HEK293 (cell line): ENCODE results near the gene HLA-DMA.

Experiments used
- HOXA7 ChIP-seq: sonication (generic); formaldehyde crosslinking; IDR thresholded peaks from 2 replicates; pipeline ENCODE4 v1.8.1; 2022; ENCODE audit warnings: missing genetic modification reagents, borderline replicate concordance
- HOXD13 ChIP-seq: sonication (generic); formaldehyde crosslinking; IDR thresholded peaks from 2 replicates; pipeline ENCODE4 v1.8.0; 2022; ENCODE audit warnings: missing genetic modification reagents, borderline replicate concordance
- PRDM4 ChIP-seq: fragments of 450-650 bp; formaldehyde crosslinking; IDR thresholded peaks from 2 replicates; pipeline ENCODE4 v1.5.1; 2017; ENCODE audit warnings: missing biosample characterization, missing genetic modification characterization
- PRDM6 ChIP-seq: fragments of 450-650 bp; formaldehyde crosslinking; IDR thresholded peaks from 2 replicates; pipeline ENCODE4 v1.5.1; 2017; ENCODE audit warnings: missing biosample characterization, missing genetic modification characterization
- REPIN1 ChIP-seq: fragments of 450-650 bp; formaldehyde crosslinking; IDR thresholded peaks from 2 replicates; pipeline ENCODE4 v1.5.1; 2017; ENCODE audit warnings: missing biosample characterization, missing genetic modification characterization, low read depth
- SP7 ChIP-seq: fragments of 450-650 bp; formaldehyde crosslinking; IDR thresholded peaks from 2 replicates; pipeline ENCODE4 v1.5.1; 2016; ENCODE audit warnings: missing biosample characterization, missing genetic modification characterization
- TRIM28 ChIP-seq: IDR thresholded peaks from 2 replicates; pipeline ENCODE4 v1.6.1; 2011; ENCODE audit warnings: low read length, control low read depth, borderline replicate concordance
- YY2 ChIP-seq: fragments of 450-650 bp; formaldehyde crosslinking; IDR thresholded peaks from 2 replicates; pipeline ENCODE4 v1.5.1; 2016; ENCODE audit warnings: missing biosample characterization, missing genetic modification characterization
- ZBTB17 ChIP-seq: fragments of 450-650 bp; formaldehyde crosslinking; IDR thresholded peaks from 2 replicates; pipeline ENCODE4 v1.5.1; 2016; ENCODE audit warnings: missing biosample characterization, missing genetic modification characterization
- ZBTB6 ChIP-seq: fragments of 450-650 bp; formaldehyde crosslinking; IDR thresholded peaks from 2 replicates; pipeline ENCODE4 v1.5.1; 2017; ENCODE audit warnings: missing biosample characterization, missing genetic modification characterization
- ZFP41 ChIP-seq: fragments of 450-650 bp; formaldehyde crosslinking; IDR thresholded peaks from 2 replicates; pipeline ENCODE4 v1.5.1; 2016; ENCODE audit warnings: missing biosample characterization, missing genetic modification characterization, borderline replicate concordance
- ZFP69B ChIP-seq: fragments of 450-650 bp; formaldehyde crosslinking; IDR thresholded peaks from 2 replicates; pipeline ENCODE4 v1.5.1; 2016; ENCODE audit warnings: missing biosample characterization, missing genetic modification characterization
- ZNF114 ChIP-seq: fragments of 450-650 bp; formaldehyde crosslinking; IDR thresholded peaks from 2 replicates; pipeline ENCODE4 v1.5.0; 2017; ENCODE audit warnings: missing biosample characterization, missing genetic modification characterization
- ZNF138 ChIP-seq: fragments of 450-650 bp; formaldehyde crosslinking; IDR thresholded peaks from 2 replicates; pipeline ENCODE4 v1.5.1; 2016; ENCODE audit warnings: missing biosample characterization, missing genetic modification characterization, borderline replicate concordance
- ZNF174 ChIP-seq: fragments of 450-650 bp; formaldehyde crosslinking; IDR thresholded peaks from 2 replicates; pipeline ENCODE4 v1.5.0; 2017; ENCODE audit warnings: missing biosample characterization, mild to moderate bottlenecking, missing genetic modification characterization
- ZNF18 ChIP-seq: fragments of 450-650 bp; formaldehyde crosslinking; IDR thresholded peaks from 2 replicates; pipeline ENCODE4 v1.5.1; 2016; ENCODE audit warnings: missing biosample characterization, missing genetic modification characterization
- ZNF223 ChIP-seq: fragments of 450-650 bp; formaldehyde crosslinking; IDR thresholded peaks from 2 replicates; pipeline ENCODE4 v1.5.1; 2016; ENCODE audit warnings: missing biosample characterization, missing genetic modification characterization
- ZNF280C ChIP-seq: fragments of 450-650 bp; formaldehyde crosslinking; IDR thresholded peaks from 2 replicates; pipeline ENCODE4 v1.5.1; 2016; ENCODE audit warnings: missing biosample characterization, missing genetic modification characterization
- ZNF302 ChIP-seq: fragments of 450-650 bp; formaldehyde crosslinking; IDR thresholded peaks from 2 replicates; pipeline ENCODE4 v1.5.1; 2016; ENCODE audit warnings: missing biosample characterization, missing genetic modification characterization, low read depth
- ZNF335 ChIP-seq: fragments of 450-650 bp; formaldehyde crosslinking; conservative IDR thresholded peaks from 2 replicates; pipeline ENCODE4 v1.5.1; 2016; ENCODE audit warnings: missing biosample characterization, missing genetic modification characterization
- ZNF341 ChIP-seq: fragments of 450-650 bp; formaldehyde crosslinking; IDR thresholded peaks from 2 replicates; pipeline ENCODE4; 2016; ENCODE audit warnings: low read depth, missing biosample characterization, missing genetic modification characterization
- ZNF354C ChIP-seq: fragments of 450-650 bp; formaldehyde crosslinking; IDR thresholded peaks from 2 replicates; pipeline ENCODE4 v1.5.1; 2016; ENCODE audit warnings: missing biosample characterization, missing genetic modification characterization, low read depth, borderline replicate concordance
- ZNF48 ChIP-seq: fragments of 450-650 bp; formaldehyde crosslinking; IDR thresholded peaks from 2 replicates; pipeline ENCODE4 v1.5.1; 2016; ENCODE audit warnings: missing biosample characterization, missing genetic modification characterization
- ZNF488 ChIP-seq: fragments of 450-650 bp; formaldehyde crosslinking; IDR thresholded peaks from 2 replicates; pipeline ENCODE4 v1.5.1; 2016; ENCODE audit warnings: missing biosample characterization, missing genetic modification characterization
- ZNF529 ChIP-seq: fragments of 450-650 bp; formaldehyde crosslinking; IDR thresholded peaks from 2 replicates; pipeline ENCODE4 v1.5.1; 2017; ENCODE audit warnings: missing genetic modification characterization, missing biosample characterization; ENCODE audit not compliant: insufficient replicate concordance
- ZNF530 ChIP-seq: fragments of 450-650 bp; formaldehyde crosslinking; IDR thresholded peaks from 2 replicates; pipeline ENCODE4 v1.5.1; 2016; ENCODE audit warnings: low read depth, missing biosample characterization, missing genetic modification characterization
- ZNF549 ChIP-seq: fragments of 450-650 bp; IDR thresholded peaks from 2 replicates; pipeline ENCODE4 v1.5.1; 2018; ENCODE audit warnings: missing biosample characterization, missing genetic modification characterization, mild to moderate bottlenecking, inconsistent platforms, moderate library complexity
- ZNF555 ChIP-seq: fragments of 450-650 bp; formaldehyde crosslinking; conservative IDR thresholded peaks from 2 replicates; pipeline ENCODE4 v1.5.1; 2017; ENCODE audit warnings: missing biosample characterization, mild to moderate bottlenecking, missing genetic modification characterization, inconsistent platforms
- ZNF560 ChIP-seq: fragments of 450-650 bp; formaldehyde crosslinking; IDR thresholded peaks from 2 replicates; pipeline ENCODE4 v1.5.1; 2017; ENCODE audit warnings: missing biosample characterization, missing genetic modification characterization, borderline replicate concordance
- ZNF600 ChIP-seq: fragments of 450-650 bp; formaldehyde crosslinking; IDR thresholded peaks from 2 replicates; pipeline ENCODE4 v1.5.1; 2016; ENCODE audit warnings: missing biosample characterization, missing genetic modification characterization
- ZNF768 ChIP-seq: fragments of 450-650 bp; formaldehyde crosslinking; IDR thresholded peaks from 2 replicates; pipeline ENCODE4 v1.5.1; 2018; ENCODE audit warnings: missing biosample characterization, mild to moderate bottlenecking, missing genetic modification characterization
- ZNF837 ChIP-seq: fragments of 450-650 bp; formaldehyde crosslinking; IDR thresholded peaks from 2 replicates; pipeline ENCODE4 v1.5.1; 2016; ENCODE audit warnings: missing biosample characterization, missing genetic modification characterization

The HLA-DMA gene

GRCh38 chr6:32940656-32941213, 12.2 kb downstream of the HLA-DMA start, which contains the start of gene HLA-DMB (continued):
- TF ChIP-seq ZNF280C: no peak
- TF ChIP-seq TRIM28: 0 out of 2 replicates have a peak, but pooled peaks have one; percentile 27
- TF ChIP-seq ZNF114 (tag by site-specific recombination): no peak
- no peak for TF ChIP-seq ZNF837 (tag by site-specific recombination)
- no peak for TF ChIP-seq ZNF488 (tag by site-specific recombination)
- peak; percentile 83 for TF ChIP-seq ZBTB17 (tag by site-specific recombination)
- no peak for TF ChIP-seq ZNF138
- no peak for TF ChIP-seq ZNF354C (tag by site-specific recombination)
- no peak; the same call in 1 of the 2 replicates for TF ChIP-seq SP7 (tag by site-specific recombination)
- no peak for TF ChIP-seq HOXA7 (CRISPR knock-in tag)
- no peak for TF ChIP-seq ZNF768
- TF ChIP-seq ZNF18: no peak
- TF ChIP-seq ZFP69B (tag by site-specific recombination): no peak
- TF ChIP-seq ZNF223: no peak
- peak; percentile 22; the same call in 1 of the 2 replicates for TF ChIP-seq YY2 (tag by site-specific recombination)
- no peak for TF ChIP-seq ZNF530 (tag by site-specific recombination)
- TF ChIP-seq ZFP41 (tag by site-specific recombination): no peak
- no peak for TF ChIP-seq ZNF560 (tag by site-specific recombination)
- TF ChIP-seq ZNF549: no peak
- TF ChIP-seq ZNF174 (tag by site-specific recombination): no peak
- TF ChIP-seq PRDM4 (tag by site-specific recombination): no peak
- no peak for TF ChIP-seq ZNF529
- peak; percentile 88 for TF ChIP-seq ZNF335 (tag by site-specific recombination)
- 0 out of 2 replicates have a peak, but pooled peaks have one; percentile 9 for TF ChIP-seq ZNF341
- TF ChIP-seq ZNF600 (tag by site-specific recombination): peak; percentile 92
- no peak for TF ChIP-seq PRDM6 (tag by site-specific recombination)
- TF ChIP-seq ZBTB6 (tag by site-specific recombination): no peak
- no peak for TF ChIP-seq ZNF48 (tag by site-specific recombination)
- TF ChIP-seq HOXD13 (CRISPR knock-in tag): no peak
- TF ChIP-seq ZNF302: no peak
- no peak for TF ChIP-seq ZNF555 (tag by site-specific recombination)
- no peak for TF ChIP-seq REPIN1 (tag by site-specific recombination)
